Neural progenitor cell (in vitro differentiated cells): Measurements from ENCODE around the gene GARIN5A. TPM values are rescaled to one million over a fixed set of nuclear protein-coding genes. Genes with fewer than 3 reads are reported as not detected.

ENCODE experiments used
- DNase-seq: peaks from one replicate; pipeline ENCODE4 v3.0.0-alpha.2; 2016; ENCODE audit warnings: low spot score
- H2AFZ ChIP-seq: fragments of 200-600 bp; sonication (generic); replicated peaks from 2 replicates; pipeline ENCODE4 v1.6.1; 2016; ENCODE audit warnings: antibody characterized with exemption
- H3F3A ChIP-seq: fragments of 200-600 bp; sonication (generic); 2 replicates; pipeline ENCODE4 v1.6.1; 2016; ENCODE audit warnings: antibody characterized with exemption, low read depth
- H3K27ac ChIP-seq: fragments of 200-600 bp; sonication (generic); 2 replicates; pipeline ENCODE4 v1.5.1; 2016; ENCODE audit warnings: mild to moderate bottlenecking
- H3K27me3 ChIP-seq: fragments of 200-600 bp; sonication (generic); 2 replicates; pipeline ENCODE4 v1.6.1; 2016; ENCODE audit warnings: mild to moderate bottlenecking, moderate library complexity
- H3K36me3 ChIP-seq: fragments of 200-600 bp; sonication (generic); 2 replicates; pipeline ENCODE4 v1.5.1; 2016
- H3K4me1 ChIP-seq: fragments of 200-600 bp; sonication (generic); 2 replicates; pipeline ENCODE4 v1.6.1; 2016; ENCODE audit warnings: mixed run types
- H3K4me2 ChIP-seq: fragments of 200-600 bp; sonication (generic); 2 replicates; pipeline ENCODE4 v1.6.1; 2016
- H3K4me3 ChIP-seq: fragments of 200-600 bp; sonication (generic); 2 replicates; pipeline ENCODE4 v1.5.1; 2016
- H3K79me2 ChIP-seq: fragments of 200-600 bp; sonication (generic); 2 replicates; pipeline ENCODE4 v1.6.1; 2016; ENCODE audit warnings: low read depth
- H3K9ac ChIP-seq: fragments of 200-600 bp; sonication (generic); 2 replicates; pipeline ENCODE4 v1.6.1; 2016
- H3K9me3 ChIP-seq: fragments of 200-600 bp; sonication (generic); 2 replicates; pipeline ENCODE4 v1.5.1; 2016; ENCODE audit warnings: low read depth
- H4K20me1 ChIP-seq: fragments of 200-600 bp; sonication (generic); 2 replicates; pipeline ENCODE4 v1.6.1; 2016; ENCODE audit warnings: low read depth
- H3K27ac Mint-ChIP-seq: 3 replicates; pipeline ENCODE4 v1.8.0; 2021; ENCODE audit warnings: mixed read lengths
- H3K27me3 Mint-ChIP-seq: 2 replicates; pipeline ENCODE4 v1.8.0; 2022; ENCODE audit warnings: low read depth, mild to moderate bottlenecking, inconsistent platforms, moderate library complexity, mixed read lengths; ENCODE audit not compliant: insufficient read depth
- H3K36me3 Mint-ChIP-seq: 3 replicates; pipeline ENCODE4 v1.8.0; 2021; ENCODE audit warnings: mixed read lengths
- H3K4me1 Mint-ChIP-seq: 3 replicates; pipeline ENCODE4 v1.8.0; 2021; ENCODE audit warnings: mixed read lengths
- H3K4me3 Mint-ChIP-seq: 3 replicates; pipeline ENCODE4 v1.8.0; 2021; ENCODE audit warnings: mild to moderate bottlenecking, moderate library complexity, mixed read lengths
- H3K9me3 Mint-ChIP-seq: 3 replicates; pipeline ENCODE4 v1.8.0; 2020; ENCODE audit warnings: mixed read lengths
- CTCF ChIP-seq: fragments of 200-600 bp; sonication (generic); IDR thresholded peaks from 2 replicates; pipeline ENCODE4 v1.5.1; 2017; ENCODE audit warnings: antibody characterized with exemption, mild to moderate bottlenecking
- EZH2 ChIP-seq: fragments of 200-600 bp; sonication (generic); IDR thresholded peaks from 2 replicates; pipeline ENCODE4 v1.6.1; 2017; ENCODE audit warnings: antibody characterized with exemption, mild to moderate bottlenecking, moderate library complexity
- EZH2phosphoT487 ChIP-seq: fragments of 200-600 bp; sonication (generic); IDR thresholded peaks from 2 replicates; pipeline ENCODE4 v1.6.1; 2017; ENCODE audit warnings: antibody characterized with exemption
- total RNA-seq: library from RNA; depleted of rRNA; stranded (reverse); fragments of >200 nt; gene quantifications from 2 replicates; pipeline ENCODE4 v1.2.3, GENCODE V29; 2015; ENCODE audit warnings: low replicate concordance

The GARIN5A gene
- total RNA-seq, 1 donor from 2014 or later: 5.6 TPM

- H3K9ac ChIP-seq: no peak overlapping the region
- no peaks in the 10 kb centered on the region for H3K9me3 Mint-ChIP-seq
Observed at GRCh38 chr19:50512112-50512998, 35.7 kb upstream of the GARIN5A start.

GRCh38 chr19:50511069-50511822 lies 34.6 kb upstream of the GARIN5A start, which contains the start of gene JOSD2:
Gene JOSD2, minus strand, starts transcription at chr19:50511191. Its CDS starts 760 bp downstream, at chr19:50510431.
- Mint-ChIP-seq H3K4me1 (peaks cover 49% of the 10 kb centered on the region), H3K9me3 (no peaks in the 10 kb centered on the region), H3K36me3 (no peaks in the 10 kb centered on the region), H3K4me3 (peak within 1 kb of the TSS; percentile 85), H3K27me3 (peaks cover 31% of the 10 kb centered on the region), H3K27ac (peak within 1 kb of the TSS; percentile 76)
- Histone ChIP-seq H3K27ac (no peak within 1 kb of the TSS), H3F3A (no peaks in the 10 kb centered on the region), H3K79me2 (no peaks in the 10 kb centered on the region), H3K9ac (peak within 1 kb of the TSS; percentile 11), H3K27me3 (no peaks in the 10 kb centered on the region), H2AFZ (no peak within 1 kb of the TSS), H3K4me3 (peak within 1 kb of the TSS; percentile 47), H3K36me3 (no peaks in the 10 kb centered on the region), H3K4me1 (peaks cover 12% of the 10 kb centered on the region), H3K4me2 (peak within 1 kb of the TSS; percentile 69), H3K9me3 (no peaks in the 10 kb centered on the region), H4K20me1 (no peaks in the 10 kb centered on the region)
- TF ChIP-seq EZH2phosphoT487 (no peak), CTCF (no peak), EZH2 (no peak)
- DNase-seq: peak; percentile 100

More at GRCh38 chr19:50512112-50512998, 35.7 kb upstream of the GARIN5A start:
- TF ChIP-seq EZH2phosphoT487 (no peak), EZH2 (no peak), CTCF (no peak)
- DNase-seq: no peak
- H2AFZ ChIP-seq: no peak overlapping the region
- H3K27me3 ChIP-seq: no peaks in the 10 kb centered on the region
- H3K36me3 ChIP-seq: no peaks in the 10 kb centered on the region
- no peaks in the 10 kb centered on the region for H3K9me3 ChIP-seq
- Mint-ChIP-seq H3K36me3 (no peaks in the 10 kb centered on the region), H3K4me3 (peak overlapping the region; percentile 64), H3K4me1 (peaks cover 49% of the 10 kb centered on the region), H3K27ac (no peak overlapping the region), H3K27me3 (peaks cover 31% of the 10 kb centered on the region)
- H3K4me2 ChIP-seq: peak overlapping the region; percentile 69
- no peaks in the 10 kb centered on the region for H4K20me1 ChIP-seq
- no peak overlapping the region for H3K4me3 ChIP-seq
- H3K4me1 ChIP-seq: peaks cover 12% of the 10 kb centered on the region
- H3K27ac ChIP-seq: no peak overlapping the region
- no peaks in the 10 kb centered on the region for H3K79me2 ChIP-seq
- H3F3A ChIP-seq: no peaks in the 10 kb centered on the region

GRCh38 chr19:50510700-50511068 lies 34.0 kb upstream of the GARIN5A start:
- Mint-ChIP-seq H3K4me3 (peak overlapping the region; percentile 85), H3K36me3 (no peaks in the 10 kb centered on the region), H3K9me3 (no peaks in the 10 kb centered on the region), H3K27ac (peak overlapping the region; percentile 76), H3K27me3 (peaks cover 27% of the 10 kb centered on the region), H3K4me1 (peaks cover 49% of the 10 kb centered on the region)
- H3K4me1 ChIP-seq: peaks cover 12% of the 10 kb centered on the region
- H2AFZ ChIP-seq: no peak overlapping the region
- TF ChIP-seq EZH2 (no peak), EZH2phosphoT487 (no peak), CTCF (no peak)
- H3K9me3 ChIP-seq: no peaks in the 10 kb centered on the region
- H4K20me1 ChIP-seq: no peaks in the 10 kb centered on the region
- H3F3A ChIP-seq: no peaks in the 10 kb centered on the region
- no peak for DNase-seq
- no peaks in the 10 kb centered on the region for H3K27me3 ChIP-seq
- H3K36me3 ChIP-seq: no peaks in the 10 kb centered on the region
- H3K4me2 ChIP-seq: peak overlapping the region; percentile 36
- H3K27ac ChIP-seq: no peak overlapping the region
- H3K4me3 ChIP-seq: peak overlapping the region; percentile 47
- H3K9ac ChIP-seq: no peak overlapping the region
- no peaks in the 10 kb centered on the region for H3K79me2 ChIP-seq
